Right lobe of liver (tissue), 4 donors: Measurements from ENCODE around the gene TFE3.
A peak's percentile ranks its signal among the peaks of the same experiment; 100 is the strongest.

Source experiments
- POLR2A ChIP-seq: fragments of 450-650 bp; IDR thresholded peaks from one replicate; pipeline ENCODE4 v1.6.1; 2017; ENCODE audit warnings: antibody characterized with exemption, mild to moderate bottlenecking
- TF ChIP-seq, protein P1 (sequence below), 4 donors: fragments of 200-600 bp in 3 of 4; fragments of 450-650 bp in 1 of 4; IDR thresholded peaks; one replicate each; pipeline versions ENCODE4 v1.5.1 to v1.8.0; 2016 to 2022; ENCODE audit warnings: antibody characterized with exemption in 4 of 4, mild to moderate bottlenecking in 2 of 4
- donor health status: DM: no; HTN: no; CAD: no.
- donor health status: DM: no; HTN: no; CAD: no.
- donor health status: DM: no; HTN: yes; CAD: no.

- TF ChIP-seq, protein P1, sequence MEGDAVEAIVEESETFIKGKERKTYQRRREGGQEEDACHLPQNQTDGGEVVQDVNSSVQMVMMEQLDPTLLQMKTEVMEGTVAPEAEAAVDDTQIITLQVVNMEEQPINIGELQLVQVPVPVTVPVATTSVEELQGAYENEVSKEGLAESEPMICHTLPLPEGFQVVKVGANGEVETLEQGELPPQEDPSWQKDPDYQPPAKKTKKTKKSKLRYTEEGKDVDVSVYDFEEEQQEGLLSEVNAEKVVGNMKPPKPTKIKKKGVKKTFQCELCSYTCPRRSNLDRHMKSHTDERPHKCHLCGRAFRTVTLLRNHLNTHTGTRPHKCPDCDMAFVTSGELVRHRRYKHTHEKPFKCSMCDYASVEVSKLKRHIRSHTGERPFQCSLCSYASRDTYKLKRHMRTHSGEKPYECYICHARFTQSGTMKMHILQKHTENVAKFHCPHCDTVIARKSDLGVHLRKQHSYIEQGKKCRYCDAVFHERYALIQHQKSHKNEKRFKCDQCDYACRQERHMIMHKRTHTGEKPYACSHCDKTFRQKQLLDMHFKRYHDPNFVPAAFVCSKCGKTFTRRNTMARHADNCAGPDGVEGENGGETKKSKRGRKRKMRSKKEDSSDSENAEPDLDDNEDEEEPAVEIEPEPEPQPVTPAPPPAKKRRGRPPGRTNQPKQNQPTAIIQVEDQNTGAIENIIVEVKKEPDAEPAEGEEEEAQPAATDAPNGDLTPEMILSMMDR (IDR thresholded peaks at IDR 0.05) = peak; percentile 49 to 68 (median 57)
- TF ChIP-seq POLR2A = peak; percentile 77
Measured at GRCh38 chrX:49043220-49043986, at the start of gene TFE3.
